ENCODE data around the gene CRIP1.

The CRIP1 gene

GRCh38 chr14:105492031-105492970 is 5.6 kb downstream of the CRIP1 start:
- H3K9ac ChIP-seq (ENCODE audit: low read length): no peak overlapping the region
- no peak overlapping the region for H3K27ac ChIP-seq (ENCODE audit: low read depth, low read length)
- TF ChIP-seq EZH2phosphoT487 (conservative IDR thresholded peaks at IDR 0.05; ENCODE audit: low read length): no peak
- TF ChIP-seq, protein P1, sequence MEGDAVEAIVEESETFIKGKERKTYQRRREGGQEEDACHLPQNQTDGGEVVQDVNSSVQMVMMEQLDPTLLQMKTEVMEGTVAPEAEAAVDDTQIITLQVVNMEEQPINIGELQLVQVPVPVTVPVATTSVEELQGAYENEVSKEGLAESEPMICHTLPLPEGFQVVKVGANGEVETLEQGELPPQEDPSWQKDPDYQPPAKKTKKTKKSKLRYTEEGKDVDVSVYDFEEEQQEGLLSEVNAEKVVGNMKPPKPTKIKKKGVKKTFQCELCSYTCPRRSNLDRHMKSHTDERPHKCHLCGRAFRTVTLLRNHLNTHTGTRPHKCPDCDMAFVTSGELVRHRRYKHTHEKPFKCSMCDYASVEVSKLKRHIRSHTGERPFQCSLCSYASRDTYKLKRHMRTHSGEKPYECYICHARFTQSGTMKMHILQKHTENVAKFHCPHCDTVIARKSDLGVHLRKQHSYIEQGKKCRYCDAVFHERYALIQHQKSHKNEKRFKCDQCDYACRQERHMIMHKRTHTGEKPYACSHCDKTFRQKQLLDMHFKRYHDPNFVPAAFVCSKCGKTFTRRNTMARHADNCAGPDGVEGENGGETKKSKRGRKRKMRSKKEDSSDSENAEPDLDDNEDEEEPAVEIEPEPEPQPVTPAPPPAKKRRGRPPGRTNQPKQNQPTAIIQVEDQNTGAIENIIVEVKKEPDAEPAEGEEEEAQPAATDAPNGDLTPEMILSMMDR (IDR thresholded peaks at IDR 0.05; ENCODE audit: insufficient read depth, low read length, poor library complexity, severe bottlenecking): no peak
- no peaks in the 10 kb centered on the region for H3K27me3 ChIP-seq (ENCODE audit: low read length)
- no peaks in the 10 kb centered on the region for H3K9me3 ChIP-seq (ENCODE audit: insufficient read depth, low read length)
- H3F3A ChIP-seq (ENCODE audit: insufficient read depth): peaks cover 5% of the 10 kb centered on the region; the same call in 1 of the 2 replicates
- no peak overlapping the region for H2AFZ ChIP-seq (ENCODE audit: low read depth, low read length, severe bottlenecking)
- H3K79me2 ChIP-seq (ENCODE audit: insufficient read depth, low read length): no peaks in the 10 kb centered on the region
- peak overlapping the region; percentile 55 for H3K4me2 ChIP-seq (ENCODE audit: low read depth, low read length, poor library complexity, severe bottlenecking)
- no peaks in the 10 kb centered on the region for H3K9me2 ChIP-seq (replicated peaks; ENCODE audit: insufficient read depth, low read length)
- H3K4me3 ChIP-seq (ENCODE audit: insufficient read depth, low read length, poor library complexity, severe bottlenecking): peak overlapping the region; percentile 77
- H3K36me3 ChIP-seq (ENCODE audit: low read length): no peaks in the 10 kb centered on the region
- H4K20me1 ChIP-seq (ENCODE audit: low read depth, low read length): no peaks in the 10 kb centered on the region

DNA sequence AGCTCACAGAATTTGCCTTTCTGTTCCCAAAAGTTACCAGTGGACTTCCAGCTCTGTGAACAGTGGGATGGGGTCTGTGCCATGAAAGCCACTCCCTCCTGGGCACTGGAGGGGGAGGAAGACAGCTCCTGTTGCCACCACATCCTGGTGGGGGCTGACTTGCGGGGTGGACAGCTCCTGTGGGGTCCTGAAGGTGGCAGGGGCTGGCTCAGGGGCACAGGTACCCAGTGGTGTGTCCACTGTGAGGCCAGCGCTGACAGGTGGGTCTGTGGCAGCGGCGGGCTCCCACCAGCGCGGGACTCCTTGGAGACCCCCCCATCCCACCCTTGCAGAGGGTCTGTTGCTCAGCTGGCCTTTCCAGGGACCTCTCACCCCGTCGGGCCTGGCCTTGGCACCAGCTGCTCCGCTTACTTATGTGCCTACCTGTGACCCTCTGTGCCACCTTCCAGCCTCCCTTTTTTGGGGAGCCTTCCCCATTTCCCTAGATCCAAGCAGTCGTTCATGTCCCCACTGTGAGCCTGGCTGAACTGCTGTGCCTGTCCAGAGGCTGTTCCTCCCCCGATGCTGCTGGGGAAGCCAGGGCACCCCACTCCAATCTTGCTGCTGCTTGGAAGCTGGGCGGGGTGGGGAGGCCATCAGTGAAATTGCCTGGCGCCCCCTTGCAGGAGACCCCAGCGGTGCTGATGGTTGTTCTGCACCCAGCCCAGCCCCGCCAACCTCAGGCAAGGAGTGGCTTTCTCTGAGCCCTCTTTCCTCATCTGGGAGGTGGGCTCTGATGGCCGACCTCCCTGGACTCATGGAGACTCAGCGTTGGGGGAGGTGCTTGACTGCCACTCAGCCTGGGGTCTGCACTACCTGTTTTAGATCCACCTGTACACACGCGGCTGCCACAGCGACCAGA is 6.5 kb downstream of the CRIP1 start:
- H3K27me3 ChIP-seq (ENCODE audit: low read length): no peaks in the 10 kb centered on the region
- H2AFZ ChIP-seq (ENCODE audit: low read depth, low read length, severe bottlenecking): no peak overlapping the region
- H3F3A ChIP-seq (ENCODE audit: insufficient read depth): peaks cover 5% of the 10 kb centered on the region; the same call in 1 of the 2 replicates
- H3K9me3 ChIP-seq (ENCODE audit: insufficient read depth, low read length): no peaks in the 10 kb centered on the region
- no peak overlapping the region for H3K27ac ChIP-seq (ENCODE audit: low read depth, low read length)
- no peaks in the 10 kb centered on the region for H3K79me2 ChIP-seq (ENCODE audit: insufficient read depth, low read length)
- H3K4me3 ChIP-seq (ENCODE audit: insufficient read depth, low read length, poor library complexity, severe bottlenecking): no peak overlapping the region
- no peak overlapping the region for H3K9ac ChIP-seq (ENCODE audit: low read length)
- H3K9me2 ChIP-seq (replicated peaks; ENCODE audit: insufficient read depth, low read length): no peaks in the 10 kb centered on the region
- H3K36me3 ChIP-seq (ENCODE audit: low read length): no peaks in the 10 kb centered on the region
- H3K4me2 ChIP-seq (ENCODE audit: low read depth, low read length, poor library complexity, severe bottlenecking): no peak overlapping the region
- H4K20me1 ChIP-seq (ENCODE audit: low read depth, low read length): no peaks in the 10 kb centered on the region
- no peak for TF ChIP-seq EZH2phosphoT487 (conservative IDR thresholded peaks at IDR 0.05; ENCODE audit: low read length)
- TF ChIP-seq, protein P1 (IDR thresholded peaks at IDR 0.05; ENCODE audit: insufficient read depth, low read length, poor library complexity, severe bottlenecking): peak; percentile 9

DNA sequence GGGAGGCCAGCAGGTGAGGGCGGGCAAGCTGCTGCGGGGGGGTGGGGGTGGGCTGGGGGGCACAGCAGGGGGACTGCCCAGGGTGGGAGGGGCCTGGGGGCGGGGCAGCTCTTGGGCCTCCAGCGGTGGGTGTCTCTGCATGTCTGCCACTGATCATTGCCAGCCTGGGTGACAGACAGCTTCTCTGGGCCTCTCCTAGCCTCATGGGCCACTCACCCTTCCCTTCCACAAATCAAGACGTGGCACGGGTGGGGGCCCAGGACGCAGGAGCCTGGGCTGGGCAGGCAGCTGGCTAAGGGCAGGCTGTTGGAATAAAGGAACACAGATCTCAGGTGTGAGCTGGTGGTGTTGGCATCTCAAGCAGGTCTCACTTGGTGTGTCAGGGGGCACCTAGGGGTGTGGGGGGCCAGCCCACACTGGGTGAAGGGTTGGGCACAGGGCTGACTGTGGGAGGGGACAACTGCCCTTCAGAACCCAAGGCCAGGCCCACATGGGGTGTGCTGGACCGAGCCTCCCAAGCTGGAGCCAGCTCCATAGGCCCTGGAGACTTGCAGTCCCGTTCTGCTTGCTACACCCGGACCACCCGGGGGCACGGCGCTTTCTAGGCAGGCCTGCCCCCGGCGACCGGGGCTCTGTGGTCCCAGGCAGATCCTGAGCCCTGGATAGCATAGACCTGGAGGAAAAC is 7.4 kb downstream of the CRIP1 start:
- no peak overlapping the region for H3K9ac ChIP-seq (ENCODE audit: low read length)

More for the DNA sequence above, 7.4 kb downstream of the CRIP1 start:
- TF ChIP-seq EZH2phosphoT487 (conservative IDR thresholded peaks at IDR 0.05; ENCODE audit: low read length): no peak
- TF ChIP-seq, protein P1 (IDR thresholded peaks at IDR 0.05; ENCODE audit: insufficient read depth, low read length, poor library complexity, severe bottlenecking): no peak
- Histone ChIP-seq H3F3A (ENCODE audit: insufficient read depth) (peaks cover 5% of the 10 kb centered on the region; the same call in 1 of the 2 replicates), H3K4me2 (ENCODE audit: low read depth, low read length, poor library complexity, severe bottlenecking) (no peak overlapping the region), H3K79me2 (ENCODE audit: insufficient read depth, low read length) (no peaks in the 10 kb centered on the region), H3K27ac (ENCODE audit: low read depth, low read length) (no peak overlapping the region), H3K36me3 (ENCODE audit: low read length) (no peaks in the 10 kb centered on the region), H4K20me1 (ENCODE audit: low read depth, low read length) (no peaks in the 10 kb centered on the region), H3K9me3 (ENCODE audit: insufficient read depth, low read length) (no peaks in the 10 kb centered on the region), H3K9me2 (replicated peaks; ENCODE audit: insufficient read depth, low read length) (no peaks in the 10 kb centered on the region), H2AFZ (ENCODE audit: low read depth, low read length, severe bottlenecking) (no peak overlapping the region), H3K4me3 (ENCODE audit: insufficient read depth, low read length, poor library complexity, severe bottlenecking) (no peak overlapping the region), H3K27me3 (ENCODE audit: low read length) (no peaks in the 10 kb centered on the region)

Data from SU-DHL-6 (cell line).